Activated naive CD8-positive, alpha-beta T cell treated with anti-CD3 and anti-CD28 coated beads for 36 hours (primary cell): Measurements from ENCODE around the gene ARAP3. TPM values are rescaled to one million over a fixed set of nuclear protein-coding genes. Genes with fewer than 3 reads are reported as not detected.
A peak's percentile ranks its signal among the peaks of the same experiment; 100 is the strongest.

Source experiments
- DNase-seq: peaks from one replicate; pipeline ENCODE4 v3.0.0; 2021
- H3K27ac Mint-ChIP-seq: one replicate; pipeline ENCODE4 v1.8.0; 2022; ENCODE audit warnings: mild to moderate bottlenecking, moderate library complexity, mixed read lengths
- H3K27me3 Mint-ChIP-seq: one replicate; pipeline ENCODE4 v1.8.0; 2022; ENCODE audit warnings: mild to moderate bottlenecking, mixed read lengths
- H3K36me3 Mint-ChIP-seq: one replicate; pipeline ENCODE4 v1.8.0; 2021; ENCODE audit warnings: mild to moderate bottlenecking, mixed read lengths
- H3K4me1 Mint-ChIP-seq: one replicate; pipeline ENCODE4 v1.8.0; 2021; ENCODE audit warnings: mixed read lengths
- H3K4me3 Mint-ChIP-seq: one replicate; pipeline ENCODE4 v1.8.0; 2022; ENCODE audit warnings: mild to moderate bottlenecking, moderate library complexity, mixed read lengths
- H3K9me3 Mint-ChIP-seq: one replicate; pipeline ENCODE4 v1.8.0; 2022; ENCODE audit warnings: mixed read lengths
- total RNA-seq, 2 experiments: library from RNA; stranded (reverse); gene quantifications; one replicate each; pipeline ENCODE4 v1.2.3, GENCODE V29; 2021

The ARAP3 gene
- total RNA-seq, 2 experiments from 2014 or later: 4.1 to 5.7 TPM

DNA sequence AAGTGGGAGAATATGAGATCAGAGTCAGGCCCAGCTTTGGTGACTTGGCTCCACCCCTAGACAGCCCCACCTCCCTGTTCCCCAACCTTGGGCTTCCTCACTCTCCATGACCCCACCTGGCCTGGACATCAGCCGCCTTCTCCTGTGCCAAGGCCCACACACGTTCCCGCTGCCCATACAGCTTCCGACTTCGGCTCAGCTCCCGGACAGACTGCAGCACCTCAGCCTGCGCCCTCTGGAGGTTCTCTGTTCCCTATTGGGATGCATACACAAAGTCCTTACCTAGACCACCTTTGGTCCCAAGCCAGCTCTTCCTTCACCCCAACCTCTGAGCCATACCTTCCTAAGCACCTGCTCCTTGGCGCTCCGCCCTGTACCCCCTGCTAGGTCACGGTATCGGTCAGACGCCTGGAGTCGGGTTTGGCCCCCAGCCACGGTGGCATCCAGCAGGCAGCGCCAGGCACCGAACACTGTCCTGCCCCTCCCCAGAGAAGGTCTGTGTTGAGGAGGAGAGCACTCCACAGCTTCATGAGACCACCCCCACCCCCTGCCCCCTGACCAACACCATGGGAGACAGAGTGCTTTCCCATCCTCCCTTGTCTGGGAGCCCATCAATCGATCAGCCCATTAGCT, 32.9 kb downstream of the ARAP3 start:
- Mint-ChIP-seq H3K4me3 (no peak overlapping the region), H3K27ac (no peak overlapping the region), H3K27me3 (no peaks in the 10 kb centered on the region), H3K36me3 (peaks cover 7% of the 10 kb centered on the region), H3K9me3 (no peaks in the 10 kb centered on the region), H3K4me1 (peaks cover 23% of the 10 kb centered on the region)
- DNase-seq: no peak

GRCh38 chr5:141647851-141648250, 34.2 kb downstream of the ARAP3 start:
- Mint-ChIP-seq H3K36me3 (peaks cover 7% of the 10 kb centered on the region), H3K4me1 (peaks cover 23% of the 10 kb centered on the region), H3K27ac (no peak overlapping the region), H3K27me3 (no peaks in the 10 kb centered on the region), H3K4me3 (no peak overlapping the region), H3K9me3 (no peaks in the 10 kb centered on the region)
- no peak for DNase-seq

GRCh38 chr5:141647242-141647641, 34.8 kb downstream of the ARAP3 start:
- H3K4me1 Mint-ChIP-seq: peaks cover 22% of the 10 kb centered on the region
- H3K27me3 Mint-ChIP-seq: no peaks in the 10 kb centered on the region
- no peak overlapping the region for H3K27ac Mint-ChIP-seq
- DNase-seq: no peak
- peaks cover 7% of the 10 kb centered on the region for H3K36me3 Mint-ChIP-seq
- no peak overlapping the region for H3K4me3 Mint-ChIP-seq
- no peaks in the 10 kb centered on the region for H3K9me3 Mint-ChIP-seq

GRCh38 chr5:141646026-141646425, 36.0 kb downstream of the ARAP3 start:
- Mint-ChIP-seq H3K4me1 (peaks cover 26% of the 10 kb centered on the region), H3K27me3 (no peaks in the 10 kb centered on the region)
- no peak for DNase-seq

DNA sequence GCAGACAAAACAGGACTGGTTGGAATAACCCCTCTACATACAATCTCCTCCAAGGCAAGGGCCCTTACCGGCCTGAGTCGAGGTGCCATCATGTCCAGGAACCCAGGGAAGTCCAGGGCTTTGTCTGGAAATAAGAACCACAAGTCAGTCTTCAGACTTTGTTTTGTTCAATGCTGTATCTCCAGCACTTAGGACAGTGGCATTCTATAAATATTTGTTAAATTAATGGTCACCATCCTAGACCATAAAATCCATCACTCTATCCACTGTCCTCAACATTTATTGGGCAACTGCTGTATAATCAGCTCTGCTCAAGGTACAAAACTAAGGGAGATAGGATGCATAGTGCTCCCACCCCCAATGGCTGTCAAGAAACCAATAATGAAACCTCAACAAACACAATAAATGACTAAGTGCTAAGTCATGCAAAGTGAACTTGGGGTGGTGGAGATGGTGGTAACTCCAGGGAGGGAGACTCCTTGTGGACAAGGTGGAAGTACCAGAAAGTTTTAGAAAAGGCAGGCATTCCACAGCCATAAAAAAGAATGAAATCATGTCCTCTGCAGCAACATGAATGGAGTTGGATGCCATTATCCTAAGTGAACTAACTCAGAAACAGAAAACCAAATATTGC, 40.3 kb downstream of the ARAP3 start:
- H3K4me1 Mint-ChIP-seq: peaks cover 20% of the 10 kb centered on the region
- no peaks in the 10 kb centered on the region for H3K27me3 Mint-ChIP-seq
- peak overlapping the region; percentile 57 for H3K27ac Mint-ChIP-seq
- H3K4me3 Mint-ChIP-seq: no peak overlapping the region
- DNase-seq: no peak
- H3K9me3 Mint-ChIP-seq: no peaks in the 10 kb centered on the region
- peaks cover 21% of the 10 kb centered on the region for H3K36me3 Mint-ChIP-seq

More at GRCh38 chr5:141646026-141646425, 36.0 kb downstream of the ARAP3 start:
- Mint-ChIP-seq H3K4me3 (no peak overlapping the region), H3K9me3 (no peaks in the 10 kb centered on the region), H3K27ac (no peak overlapping the region), H3K36me3 (peaks cover 10% of the 10 kb centered on the region)

GRCh38 chr5:141640698-141641097, 41.3 kb downstream of the ARAP3 start:
- peaks cover 21% of the 10 kb centered on the region for H3K36me3 Mint-ChIP-seq
- H3K27me3 Mint-ChIP-seq: no peaks in the 10 kb centered on the region
- peak overlapping the region; percentile 18 for H3K27ac Mint-ChIP-seq
- no peak for DNase-seq
- peaks cover 25% of the 10 kb centered on the region for H3K4me1 Mint-ChIP-seq
- no peak overlapping the region for H3K4me3 Mint-ChIP-seq
- H3K9me3 Mint-ChIP-seq: no peaks in the 10 kb centered on the region

- H3K9me3 Mint-ChIP-seq: no peaks in the 10 kb centered on the region
- no peak overlapping the region for H3K4me3 Mint-ChIP-seq
- DNase-seq: no peak
- H3K27me3 Mint-ChIP-seq: no peaks in the 10 kb centered on the region
- H3K4me1 Mint-ChIP-seq: peaks cover 31% of the 10 kb centered on the region
- H3K36me3 Mint-ChIP-seq: peaks cover 24% of the 10 kb centered on the region
- no peak overlapping the region for H3K27ac Mint-ChIP-seq
Measured at GRCh38 chr5:141640051-141640415, 42.0 kb downstream of the ARAP3 start.

GRCh38 chr5:141639357-141640050, 42.5 kb downstream of the ARAP3 start:
- H3K27ac Mint-ChIP-seq: no peak overlapping the region
- H3K9me3 Mint-ChIP-seq: no peaks in the 10 kb centered on the region
- H3K36me3 Mint-ChIP-seq: peaks cover 25% of the 10 kb centered on the region

DNA sequence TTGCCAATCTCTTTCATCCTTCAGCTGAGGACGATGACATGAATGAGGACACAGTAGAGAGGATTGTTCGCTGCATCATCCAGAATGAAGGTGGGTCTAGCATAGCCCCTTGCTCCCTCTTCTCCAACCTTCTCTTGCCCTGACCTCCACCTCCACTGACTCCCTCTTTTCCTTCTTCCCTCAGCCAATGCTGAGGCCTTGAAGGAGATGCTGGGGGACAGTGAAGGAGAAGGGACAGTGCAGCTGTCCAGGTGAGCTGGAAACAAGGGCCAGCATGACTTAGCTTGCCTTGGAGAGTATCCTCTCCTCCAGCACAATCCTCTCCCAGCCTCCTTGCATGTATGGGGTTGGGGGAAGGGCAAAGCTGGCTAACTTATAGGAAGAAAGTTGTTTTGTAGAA, 43.3 kb downstream of the ARAP3 start:
- peak overlapping the region; percentile 97 for H3K4me3 Mint-ChIP-seq
- no peaks in the 10 kb centered on the region for H3K9me3 Mint-ChIP-seq
- no peak for DNase-seq
- no peaks in the 10 kb centered on the region for H3K27me3 Mint-ChIP-seq
- peaks cover 41% of the 10 kb centered on the region for H3K4me1 Mint-ChIP-seq
- peaks cover 29% of the 10 kb centered on the region for H3K36me3 Mint-ChIP-seq
- peak overlapping the region; percentile 95 for H3K27ac Mint-ChIP-seq

More at GRCh38 chr5:141639357-141640050, 42.5 kb downstream of the ARAP3 start:
- H3K4me3 Mint-ChIP-seq: peak overlapping the region; percentile 97
- peaks cover 35% of the 10 kb centered on the region for H3K4me1 Mint-ChIP-seq
- no peaks in the 10 kb centered on the region for H3K27me3 Mint-ChIP-seq
- DNase-seq: no peak

- Mint-ChIP-seq H3K27ac (peak overlapping the region; percentile 95), H3K27me3 (no peaks in the 10 kb centered on the region), H3K4me3 (peak overlapping the region; percentile 97), H3K4me1 (peaks cover 43% of the 10 kb centered on the region), H3K9me3 (no peaks in the 10 kb centered on the region), H3K36me3 (peaks cover 29% of the 10 kb centered on the region)
- DNase-seq: peak; percentile 76
Measured at GRCh38 chr5:141637767-141638419, 44.1 kb downstream of the ARAP3 start.

DNA sequence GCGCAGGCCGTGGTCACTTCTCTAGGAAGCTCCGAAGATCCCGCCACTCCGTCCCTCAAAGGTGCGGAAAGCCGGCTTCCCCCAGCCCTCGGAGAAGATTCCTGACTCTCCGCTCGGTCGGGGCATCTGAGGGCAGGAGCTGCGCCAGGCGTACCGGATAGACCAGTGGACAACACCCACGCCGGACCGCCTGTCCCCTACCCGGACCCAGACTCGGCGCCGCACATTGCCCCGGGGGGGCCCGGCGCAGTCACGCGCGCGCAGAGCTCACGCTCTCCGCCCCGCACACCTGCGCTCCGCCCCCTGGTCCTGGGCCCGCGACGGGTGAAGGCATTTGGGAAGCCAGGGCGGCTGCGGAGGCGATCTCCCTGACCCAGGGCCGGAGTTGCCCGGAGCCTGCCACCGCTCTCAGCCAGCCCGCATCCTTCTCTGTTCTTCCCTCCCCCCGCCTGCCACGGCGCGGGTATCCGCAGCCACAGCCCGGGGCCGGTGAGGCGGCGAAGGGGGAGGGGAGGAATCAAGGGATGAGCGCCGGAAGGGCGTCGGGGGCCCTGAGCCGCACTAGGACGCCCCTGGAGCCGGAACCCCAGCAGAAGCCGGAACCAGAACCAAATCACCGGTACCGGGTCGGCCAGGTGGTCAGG, 44.8 kb downstream of the ARAP3 start:
- Mint-ChIP-seq H3K36me3 (peaks cover 29% of the 10 kb centered on the region), H3K27ac (peak overlapping the region; percentile 95), H3K27me3 (no peaks in the 10 kb centered on the region), H3K9me3 (no peaks in the 10 kb centered on the region), H3K4me3 (peak overlapping the region; percentile 97), H3K4me1 (peaks cover 48% of the 10 kb centered on the region)
- peak; percentile 66 for DNase-seq

DNA sequence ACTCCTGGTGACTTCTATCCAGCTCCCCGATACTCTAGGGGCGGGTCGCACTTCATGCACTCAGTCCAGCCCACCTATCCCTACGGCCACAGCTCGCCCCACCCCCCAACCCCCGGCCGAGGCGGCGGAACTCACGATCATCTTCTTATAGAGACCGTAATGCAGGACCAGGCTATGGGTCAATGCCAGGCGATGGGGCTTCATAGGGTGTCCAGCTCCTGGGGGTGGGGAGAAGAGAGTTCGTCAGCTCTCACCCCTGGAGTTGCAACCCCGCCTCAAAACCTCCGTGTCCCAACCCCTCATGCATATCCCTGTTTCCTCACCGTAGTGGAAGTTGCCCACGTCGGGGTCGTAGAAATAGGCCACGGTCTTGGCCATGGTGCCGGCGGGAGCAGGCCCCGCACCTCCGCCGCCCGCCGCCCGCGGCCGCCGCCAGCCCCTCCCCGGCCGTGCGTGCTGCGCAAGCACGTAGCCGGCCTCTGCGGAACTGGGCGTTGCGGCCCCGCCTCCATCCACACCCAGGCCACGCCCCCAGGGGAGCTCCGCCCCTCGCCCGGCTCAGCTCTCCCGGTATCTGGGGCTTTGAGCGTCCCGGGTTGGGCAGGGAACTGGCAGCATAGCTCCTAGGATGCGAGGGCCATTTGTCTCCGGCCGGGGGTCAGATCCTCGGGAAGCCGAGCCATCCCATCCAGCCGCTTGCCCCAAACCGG, 45.5 kb downstream of the ARAP3 start, which contains the start of the genes HDAC3 and RELL2:
HDAC3 (minus strand) TSS at position 437 of the 710 bp plus-strand sequence; CDS start at position 378, 59 bp downstream.
RELL2 (plus strand) TSS at position 585 of the 710 bp plus-strand sequence. CDS start 1,229 bp downstream, outside the sequence.
- no peaks in the 10 kb centered on the region for H3K27me3 Mint-ChIP-seq
- H3K4me1 Mint-ChIP-seq: peaks cover 43% of the 10 kb centered on the region
- DNase-seq: peak; percentile 96
- H3K27ac Mint-ChIP-seq: peak within 1 kb of the TSS; percentile 95
- no peaks in the 10 kb centered on the region for H3K9me3 Mint-ChIP-seq
- peaks cover 30% of the 10 kb centered on the region for H3K36me3 Mint-ChIP-seq
- peak within 1 kb of the TSS; percentile 97 for H3K4me3 Mint-ChIP-seq

DNA sequence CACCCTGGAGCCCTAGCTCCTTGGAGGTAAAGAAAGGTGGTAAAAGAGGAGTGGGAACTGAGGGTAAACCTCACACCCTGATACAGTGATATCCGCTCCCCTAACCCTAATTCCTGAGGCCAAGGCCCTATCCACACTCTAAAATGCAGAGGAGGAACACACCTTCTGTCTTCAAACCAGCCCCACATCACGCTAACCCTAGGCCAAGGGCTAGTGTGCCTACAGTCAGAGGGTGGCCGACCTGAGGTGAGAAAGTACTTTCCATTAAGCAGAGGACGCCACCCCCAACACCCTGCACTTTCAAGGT, 46.0 kb downstream of the ARAP3 start:
- no peak for DNase-seq
- H3K27ac Mint-ChIP-seq: peak overlapping the region; percentile 69
- peaks cover 27% of the 10 kb centered on the region for H3K36me3 Mint-ChIP-seq
- no peaks in the 10 kb centered on the region for H3K9me3 Mint-ChIP-seq
- peaks cover 39% of the 10 kb centered on the region for H3K4me1 Mint-ChIP-seq
- no peaks in the 10 kb centered on the region for H3K27me3 Mint-ChIP-seq
- H3K4me3 Mint-ChIP-seq: peak overlapping the region; percentile 97

GRCh38 chr5:141635646-141636045, 46.4 kb downstream of the ARAP3 start:
- Mint-ChIP-seq H3K27ac (no peak overlapping the region), H3K9me3 (no peaks in the 10 kb centered on the region), H3K4me3 (peak overlapping the region; percentile 97), H3K36me3 (peaks cover 25% of the 10 kb centered on the region), H3K4me1 (peaks cover 37% of the 10 kb centered on the region), H3K27me3 (no peaks in the 10 kb centered on the region)
- DNase-seq: no peak
